H1 (cell line): ENCODE results near the gene ANXA2R. TPM values are rescaled to one million over a fixed set of nuclear protein-coding genes. Genes with fewer than 3 reads are reported as not detected.
"Not testable (repeated sequence)": the region's sequence is repeated elsewhere in the genome, so short reads cannot be mapped to it uniquely, and the experiment has no call there.

ENCODE experiments used
- CTCF ChIA-PET: fragments of 300-600 bp; sonication (Branson Sonifier 250); formaldehyde crosslinking; loops from one replicate; lab custom pipeline; 2021; ENCODE audit not compliant: partially characterized antibody; lab: Charles Lee
- POLR2A ChIA-PET: fragments of 300-600 bp; sonication (Branson Sonifier 250); formaldehyde crosslinking; loops from one replicate; lab custom pipeline; 2021; ENCODE audit warnings: inconsistent platforms; ENCODE audit not compliant: partially characterized antibody; lab: Charles Lee
- DNase-seq, 2 experiments: peaks; one replicate each; pipeline versions ENCODE4 v3.0.0 to v3.0.0-alpha.2; 2010 to 2022; ENCODE audit warnings: low spot score in 2 of 2, low read depth in 1 of 2, mixed read lengths in 1 of 2
- FAIRE-seq: peaks from 2 replicates; lab custom pipeline; 2011; peaks lifted over from hg19 to GRCh38; lab: Jason Lieb, UNC
- H2AFZ ChIP-seq: 2 replicates; pipeline ENCODE4 v1.8.1; 2012; ENCODE audit warnings: low read length, inconsistent platforms
- H2AK5ac ChIP-seq: 2 replicates; pipeline ENCODE4 v1.6.1; 2013; ENCODE audit warnings: low read depth, low read length
- H2BK120ac ChIP-seq: replicated peaks from 2 replicates; pipeline ENCODE3; 2013; ENCODE audit warnings: low read depth, low read length, inconsistent platforms
- H2BK12ac ChIP-seq: 2 replicates; pipeline ENCODE4 v1.6.1; 2013; ENCODE audit warnings: low read depth, low read length
- H2BK15ac ChIP-seq: 2 replicates; pipeline ENCODE4 v1.6.1; 2013; ENCODE audit warnings: low read length
- H2BK20ac ChIP-seq: 2 replicates; pipeline ENCODE4 v1.6.1; 2013; ENCODE audit warnings: low read length
- H2BK5ac ChIP-seq: 2 replicates; pipeline ENCODE4 v1.6.1; 2013; ENCODE audit warnings: low read depth, low read length
- H3K14ac ChIP-seq: 2 replicates; pipeline ENCODE4 v1.6.1; 2013; ENCODE audit warnings: inconsistent platforms; ENCODE audit not compliant: insufficient read length
- H3K18ac ChIP-seq: 2 replicates; pipeline ENCODE4 v1.6.1; 2013; ENCODE audit warnings: low read length; ENCODE audit errors: extremely low read depth
- H3K23ac ChIP-seq: 2 replicates; pipeline ENCODE4 v1.6.1; 2013; ENCODE audit warnings: inconsistent platforms; ENCODE audit not compliant: insufficient read length
- H3K23me2 ChIP-seq: 2 replicates; pipeline ENCODE4 v1.6.1; 2013; ENCODE audit warnings: low read depth, low read length
- H3K27ac ChIP-seq: 2 replicates; pipeline ENCODE4 v1.6.1; 2011; ENCODE audit warnings: low read depth, low read length, inconsistent platforms
- H3K27me3 ChIP-seq, 4 experiments: replicated peaks in 1 of 4; 1 replicate in 1 of 4; 2 replicates in 3 of 4; pipeline versions ENCODE4 v1.6.1 to v1.8.1; 2011 to 2013; ENCODE audit warnings: low read length in 3 of 4, mild to moderate bottlenecking in 3 of 4, inconsistent platforms in 2 of 4, mixed read lengths in 2 of 4, moderate library complexity in 1 of 4; ENCODE audit not compliant: control insufficient read depth in 3 of 4, insufficient read depth in 3 of 4; ENCODE audit errors: extremely low read depth in 1 of 4
- H3K36me3 ChIP-seq, 4 experiments: 2 replicates each; pipeline versions ENCODE4 v1.6.1 to v1.8.1; 2011 to 2013; ENCODE audit warnings: mild to moderate bottlenecking in 4 of 4, low read length in 3 of 4, moderate library complexity in 2 of 4, control low read depth in 1 of 4, inconsistent platforms in 1 of 4; ENCODE audit not compliant: insufficient read depth in 4 of 4, control insufficient read depth in 2 of 4
- H3K4ac ChIP-seq: replicated peaks from 2 replicates; pipeline ENCODE3; 2013; ENCODE audit warnings: low read length, low read depth, mixed read lengths, inconsistent platforms; ENCODE audit not compliant: insufficient read length
- H3K4me1 ChIP-seq, 4 experiments: replicated peaks in 1 of 4; 1 replicate in 1 of 4; 2 replicates in 3 of 4; pipeline versions ENCODE4 v1.6.1 to v1.8.1; 2011 to 2013; ENCODE audit warnings: low read length in 3 of 4, inconsistent platforms in 2 of 4, mixed read lengths in 1 of 4; ENCODE audit not compliant: insufficient read depth in 4 of 4, control insufficient read depth in 3 of 4
- H3K4me2 ChIP-seq, 2 experiments: 2 replicates each; pipeline versions ENCODE4 v1.6.1 to v1.8.1; 2011 to 2013; ENCODE audit warnings: low read depth in 2 of 2, low read length in 2 of 2, control low read depth in 1 of 2, inconsistent platforms in 1 of 2, mild to moderate bottlenecking in 1 of 2; ENCODE audit not compliant: insufficient read depth in 1 of 2
- H3K4me3 ChIP-seq, 4 experiments: fragments of 200-600, 300-600 bp in 1 of 4; sonication (generic), shearing (Covaris generic), sonication (Bioruptor Twin) in 1 of 4; 2 replicates each; pipeline versions ENCODE4 v1.5.1 to v1.8.1; 2011 to 2016; ENCODE audit warnings: low read length in 4 of 4, low read depth in 3 of 4, control low read depth in 2 of 4, inconsistent platforms in 2 of 4, mild to moderate bottlenecking in 2 of 4, mixed read lengths in 1 of 4, moderate library complexity in 1 of 4; ENCODE audit not compliant: insufficient read depth in 2 of 4; ENCODE audit errors: extremely low read depth in 1 of 4
- H3K56ac ChIP-seq: replicated peaks from 2 replicates; pipeline ENCODE3; 2013; ENCODE audit warnings: low read depth, mild to moderate bottlenecking, mixed read lengths, low read length, inconsistent platforms; ENCODE audit not compliant: insufficient read length
- H3K79me1 ChIP-seq: 2 replicates; pipeline ENCODE4 v1.6.1; 2013; ENCODE audit warnings: low read depth, low read length, control low read depth
- H3K79me2 ChIP-seq, 2 experiments: 2 replicates each; pipeline versions ENCODE4 v1.6.1 to v1.8.1; 2012 to 2013; ENCODE audit warnings: low read length in 2 of 2, mild to moderate bottlenecking in 2 of 2, inconsistent platforms in 1 of 2; ENCODE audit not compliant: insufficient read depth in 2 of 2, control insufficient read depth in 1 of 2
- H3K9ac ChIP-seq, 4 experiments: replicated peaks in 1 of 4; 1 replicate in 1 of 4; 2 replicates in 3 of 4; pipeline versions ENCODE4 v1.6.1 to v1.8.1; 2011 to 2013; ENCODE audit warnings: low read depth in 3 of 4, low read length in 3 of 4, control low read depth in 2 of 4, mild to moderate bottlenecking in 2 of 4, moderate library complexity in 2 of 4, inconsistent platforms in 1 of 4; ENCODE audit errors: extremely low read depth in 1 of 4
- H3K9me3 ChIP-seq, 2 experiments: 2 replicates each; pipeline versions ENCODE4 v1.6.1 to v1.8.1; 2012 to 2013; ENCODE audit warnings: mild to moderate bottlenecking in 2 of 2, moderate library complexity in 2 of 2, control low read depth in 1 of 2, inconsistent platforms in 1 of 2, low read depth in 1 of 2, low read length in 1 of 2, mixed read lengths in 1 of 2; ENCODE audit not compliant: insufficient read depth in 2 of 2
- H4K20me1 ChIP-seq, 2 experiments: replicated peaks in 1 of 2; 2 replicates each; pipeline versions ENCODE3 to v1.8.1; 2011 to 2013; ENCODE audit warnings: inconsistent platforms in 2 of 2, low read length in 2 of 2, mild to moderate bottlenecking in 1 of 2; ENCODE audit not compliant: insufficient read depth in 2 of 2, control insufficient read depth in 1 of 2
- H4K5ac ChIP-seq: 2 replicates; pipeline ENCODE4 v1.6.1; 2013; ENCODE audit warnings: low read length, low read depth, mixed read lengths, inconsistent platforms; ENCODE audit not compliant: insufficient read length
- H4K8ac ChIP-seq: 2 replicates; pipeline ENCODE4 v1.8.0; 2013; ENCODE audit warnings: mild to moderate bottlenecking, moderate library complexity, low read length, inconsistent platforms; ENCODE audit not compliant: insufficient read depth; ENCODE audit errors: extremely low read depth
- H4K91ac ChIP-seq: replicated peaks from 2 replicates; pipeline ENCODE3; 2013; ENCODE audit warnings: low read length, mixed read lengths, inconsistent platforms; ENCODE audit not compliant: insufficient read length
- EZH2 ChIP-seq: fragments of 200-600 bp; sonication (generic); IDR thresholded peaks from 2 replicates; pipeline ENCODE4 v1.7.1; 2012; ENCODE audit warnings: low read depth, mild to moderate bottlenecking, moderate library complexity, low read length, inconsistent platforms; ENCODE audit not compliant: severe bottlenecking
- NANOG ChIP-seq: IDR thresholded peaks from 2 replicates; pipeline ENCODE4 v1.6.1; 2011; ENCODE audit warnings: low read length, low read depth, mild to moderate bottlenecking, inconsistent platforms; ENCODE audit not compliant: insufficient read depth, poor library complexity, severe bottlenecking
- SUZ12 ChIP-seq: fragments of 200-600 bp; sonication (generic); IDR thresholded peaks from 2 replicates; pipeline ENCODE4 v1.6.1; 2012; ENCODE audit warnings: mild to moderate bottlenecking, inconsistent platforms, low read length, moderate library complexity, mixed read lengths
- WGBS, 2 experiments: shearing (Covaris generic) in 1 of 2; methylation state at CpG; one replicate each; pipeline versions ENCODE4 v1.1.6 to v1.1.7; 2013 to 2015; ENCODE audit warnings: low lambda C conversion rate in 2 of 2, mixed read lengths in 2 of 2, inconsistent platforms in 1 of 2, low coverage in 1 of 2, missing lambda C conversion rate in 1 of 2; ENCODE audit not compliant: insufficient replicate concordance in 2 of 2, insufficient coverage in 1 of 2, insufficient read length in 1 of 2; ENCODE audit errors: extremely low coverage in 1 of 2, missing lambda C conversion rate in 1 of 2; 5-methylcytosine and 5-hydroxymethylcytosine counted together
- polyA plus RNA-seq, 7 experiments: library from polyadenylated mRNA; depleted of rRNA in 3 of 7; stranded (reverse) in 5 of 7; unstranded in 2 of 7; fragments of >200 nt in 5 of 7; fragments of 200-250 nt in 2 of 7; gene quantifications; 1 replicate in 5 of 7; 2 replicates in 1 of 7; 4 replicates in 1 of 7; pipeline versions ENCODE4 v1.2.1 to v1.2.3, GENCODE V29; 2011 to 2013; ENCODE audit warnings: missing spikeins in 2 of 7, mixed read lengths in 2 of 7
- total RNA-seq: library from RNA; stranded (reverse); fragmentation: NEBNext Ultra II Directional; extraction: Animal tissue kit (Norgen Biotek cat#: 25700); gene quantifications from 2 replicates; pipeline ENCODE4 v1.2.1, GENCODE V29; 2021

ANXA2R gene
- total and polyA plus RNA-seq, 2 of the 8 experiments (the other 6 are each of a cell fraction or from before 2014, with no cell fraction given) = 0.08 to 0.17 TPM

- H2AK5ac ChIP-seq, H2AFZ ChIP-seq, H3K14ac ChIP-seq, H3K79me2 ChIP-seq, H2BK20ac ChIP-seq, H4K91ac ChIP-seq, H4K5ac ChIP-seq, H3K4me1 ChIP-seq, H3K79me1 ChIP-seq, H2BK15ac ChIP-seq, H2BK120ac ChIP-seq, H3K23ac ChIP-seq, H2BK5ac ChIP-seq, H2BK12ac ChIP-seq, FAIRE-seq, POLR2A ChIA-PET, H4K20me1 ChIP-seq, DNase-seq, H3K18ac ChIP-seq, H3K56ac ChIP-seq, H3K9me3 ChIP-seq, H3K36me3 ChIP-seq, H3K23me2 ChIP-seq, H3K9ac ChIP-seq: not testable (repeated sequence)
- Histone ChIP-seq H3K4me2 (peak overlapping the region; percentile 31 to 37; a peak in 3 of 4 replicates), H3K4me3 (peak overlapping the region in 1 of 4 experiments; percentile 30; a peak in 1 of 8 replicates), H3K27me3 (peaks cover 33 to 81% (median 70%) of the 10 kb centered on the region in 4 experiments)
- CTCF ChIA-PET = interaction anchor here (0.6 to 1.3 kb wide), 4 partner anchors 16 to 32 kb away, joined by 3 to 8 read pairs (median 4); no protein-coding TSS in a partner anchor
- 11% methylated on average over 22 of the region's 25 CpGs; no CpG with 5 or more reads in 1 of the 2 experiments for WGBS, 2 experiments
- TF ChIP-seq EZH2 (peak; percentile 5), SUZ12 (peak; percentile 53; the same call in 1 of the 2 replicates), NANOG (peak; percentile 14)
- TF ChIP-seq, all 59 proteins: peak for 3; not testable (repeated sequence) for 56
- not testable (repeated sequence) for H4K8ac ChIP-seq, H3K27ac ChIP-seq, H3K4ac ChIP-seq
Measured at GRCh38 chr5:43025184-43025950, 14.8 kb downstream of the ANXA2R start.
